ENCODE measurements around the gene LIMS1.
"Not testable (repeated sequence)": the region's sequence is repeated elsewhere in the genome, so short reads cannot be mapped to it uniquely, and the experiment has no call there.

LIMS1 gene

DNA sequence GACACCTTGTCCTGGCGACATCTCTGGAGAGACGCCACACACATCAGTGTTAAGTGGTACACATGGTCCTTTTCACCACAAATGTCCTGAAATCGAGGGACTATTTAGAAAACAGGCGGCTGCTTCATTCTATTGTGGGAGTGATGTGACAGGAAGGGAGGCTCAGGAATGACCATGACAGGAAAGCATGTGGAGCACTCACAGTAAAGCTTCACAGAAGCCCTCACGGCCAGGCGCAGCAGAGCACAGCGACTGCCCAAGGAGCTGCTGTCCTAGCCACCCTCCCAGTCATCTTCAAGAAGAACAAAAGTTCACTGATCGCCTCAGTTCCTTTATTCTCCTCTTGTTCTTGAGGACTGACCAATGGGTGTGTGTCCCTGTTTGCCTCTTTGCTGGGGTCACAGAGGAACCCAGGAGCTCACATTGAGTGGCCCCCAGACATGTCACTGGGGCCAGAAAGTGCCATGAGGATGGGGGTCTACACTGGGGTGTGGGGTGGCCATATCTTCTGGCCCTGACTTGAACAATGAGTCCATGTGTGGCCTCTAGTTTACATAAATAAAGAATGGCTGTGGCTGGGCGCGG lies 100.4 kb downstream of the LIMS1 start:
- DNase-seq (ENCODE audit: low spot score), result no peak

DNA sequence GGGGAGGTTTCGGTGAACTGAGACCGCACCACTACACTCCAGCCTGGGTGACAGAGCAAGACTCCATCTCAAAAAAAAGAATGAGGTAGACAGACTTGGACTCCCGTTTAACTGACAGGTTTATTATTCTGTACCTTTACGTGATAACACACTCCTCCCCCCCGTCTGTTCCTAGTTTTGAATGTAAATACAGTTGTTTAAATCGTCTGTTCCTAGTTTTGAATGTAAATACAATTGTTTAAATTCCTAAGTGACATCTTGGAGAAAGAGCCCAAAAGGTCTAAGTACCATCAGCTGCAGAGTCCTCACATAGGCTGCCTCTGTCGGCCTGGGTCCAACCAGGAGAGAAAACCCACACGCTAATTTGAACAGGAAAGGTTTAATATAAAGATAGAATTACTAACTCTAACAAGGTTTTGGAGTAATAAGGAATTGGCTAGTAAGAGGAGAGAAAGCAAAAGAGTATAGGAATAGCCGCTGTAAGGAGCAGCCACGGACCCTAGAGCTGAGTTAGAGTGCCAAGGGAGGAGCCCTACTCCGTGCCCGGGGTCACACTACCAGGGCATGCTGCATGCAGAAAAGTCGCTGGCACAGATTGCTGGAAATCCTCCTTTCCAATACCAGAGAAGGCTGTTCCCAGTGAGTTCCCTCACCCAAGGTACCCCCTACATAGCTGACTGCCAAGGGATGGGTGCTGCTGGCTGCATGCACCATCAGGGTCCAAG lies 101.5 kb downstream of the LIMS1 start:
- DNase-seq (ENCODE audit: low spot score), result no peak

DNA sequence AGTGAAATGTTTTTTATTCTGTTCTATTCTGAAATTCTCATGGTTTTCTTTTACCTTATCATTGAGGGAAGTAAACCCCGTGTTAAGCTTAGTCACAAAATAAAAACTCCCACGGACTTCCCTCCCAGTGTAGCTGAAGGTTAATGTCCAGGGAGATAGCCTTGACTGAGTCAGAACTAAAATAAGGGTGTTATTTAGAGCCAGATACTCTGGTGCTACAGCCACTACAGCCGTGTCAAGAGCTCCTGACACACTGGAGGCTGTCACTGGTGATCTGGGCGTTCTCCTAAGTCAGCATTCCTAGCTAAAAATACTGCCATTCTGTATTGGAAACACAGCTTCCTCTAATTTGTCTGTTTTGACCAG lies 103.0 kb downstream of the LIMS1 start:
- no peak for DNase-seq (ENCODE audit: low spot score)

DNA sequence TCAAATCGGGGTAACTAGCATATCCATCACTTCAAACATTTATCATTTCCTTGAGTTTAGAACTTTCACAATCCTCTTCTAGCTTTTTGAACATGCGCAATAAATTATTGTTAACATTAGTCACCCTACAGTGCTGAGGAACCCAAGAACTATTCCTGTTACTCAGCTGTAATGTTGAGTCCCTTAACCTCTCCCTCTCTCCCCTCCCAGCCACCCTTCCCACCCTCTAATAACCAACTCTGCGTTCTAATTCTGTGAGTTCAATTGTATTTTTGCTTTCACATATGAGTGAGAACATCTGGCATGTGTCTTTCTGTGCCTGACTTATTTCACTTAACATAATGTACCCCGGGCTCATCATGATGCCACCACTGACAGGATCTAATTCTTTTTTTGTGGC lies 106.5 kb downstream of the LIMS1 start:
- DNase-seq (ENCODE audit: low spot score), result no peak

DNA sequence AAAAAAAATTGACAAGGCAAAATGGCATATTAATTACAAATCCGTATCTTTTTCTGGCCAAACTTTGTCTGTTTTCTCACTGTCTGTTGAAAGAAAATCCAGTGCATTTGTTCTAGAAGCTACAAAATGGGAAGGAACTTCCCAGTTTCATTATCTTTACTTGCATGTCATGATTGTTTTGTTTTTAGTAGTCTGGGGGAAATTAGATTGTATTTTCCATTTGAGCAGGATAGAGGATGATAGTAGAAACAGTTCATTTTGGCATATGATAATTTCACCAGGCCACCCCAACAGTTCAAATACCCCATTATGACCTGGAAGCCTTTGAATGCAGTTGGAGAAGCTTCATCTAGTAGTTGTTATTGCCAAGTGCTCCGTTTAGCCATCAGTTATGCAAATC lies 107.5 kb downstream of the LIMS1 start:
- DNase-seq (ENCODE audit: low spot score), result no peak

DNA sequence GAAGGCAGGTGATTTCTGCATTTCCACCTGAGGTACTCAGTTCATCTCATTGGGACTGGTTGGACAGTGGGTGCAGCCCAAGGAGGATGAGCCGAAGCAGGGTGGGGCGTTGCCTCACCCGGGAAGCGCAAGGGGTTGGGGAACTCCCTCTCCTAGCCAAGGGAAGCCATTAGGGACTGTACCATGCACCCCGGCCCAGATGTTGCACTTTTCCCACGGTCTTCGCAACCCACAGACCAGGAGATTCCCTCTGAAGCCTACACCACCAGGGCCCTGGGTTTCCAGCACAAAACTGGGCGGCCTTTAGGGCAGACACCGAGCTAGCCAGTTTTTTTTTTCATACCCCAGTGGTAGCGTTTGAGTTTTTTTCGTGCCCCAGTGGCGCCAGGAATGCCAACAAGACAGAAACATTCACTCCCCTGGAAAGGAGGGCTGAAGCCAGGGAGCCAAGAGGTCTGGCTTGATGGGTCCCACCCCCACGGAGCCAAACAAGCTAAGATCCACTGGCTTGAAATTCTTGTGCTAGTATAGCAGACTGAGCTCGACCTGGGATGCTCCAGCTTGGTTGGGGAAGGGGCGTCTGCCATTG lies 109.1 kb downstream of the LIMS1 start:
- no peak for DNase-seq (ENCODE audit: low spot score)

DNA sequence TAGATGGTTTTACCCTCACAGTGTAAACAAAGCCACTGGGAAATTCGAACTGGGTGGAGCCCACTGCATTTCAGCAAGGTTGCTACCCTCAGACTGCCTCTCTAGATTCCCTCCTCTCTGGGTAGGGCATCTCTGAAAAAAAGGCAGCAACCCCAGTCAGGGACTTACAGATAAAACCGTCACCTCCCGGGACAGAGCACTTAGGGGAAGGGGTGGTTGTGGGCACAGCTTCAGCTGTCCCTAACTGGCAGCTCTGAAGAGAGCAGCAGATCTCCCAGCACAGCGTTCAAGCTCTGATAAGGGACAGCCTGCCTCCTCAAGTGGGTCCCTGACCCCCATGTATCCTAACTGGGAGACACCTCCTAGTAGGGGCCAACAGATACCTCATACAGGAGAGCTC lies 109.6 kb downstream of the LIMS1 start:
- not testable (repeated sequence) for DNase-seq (ENCODE audit: low spot score)

DNA sequence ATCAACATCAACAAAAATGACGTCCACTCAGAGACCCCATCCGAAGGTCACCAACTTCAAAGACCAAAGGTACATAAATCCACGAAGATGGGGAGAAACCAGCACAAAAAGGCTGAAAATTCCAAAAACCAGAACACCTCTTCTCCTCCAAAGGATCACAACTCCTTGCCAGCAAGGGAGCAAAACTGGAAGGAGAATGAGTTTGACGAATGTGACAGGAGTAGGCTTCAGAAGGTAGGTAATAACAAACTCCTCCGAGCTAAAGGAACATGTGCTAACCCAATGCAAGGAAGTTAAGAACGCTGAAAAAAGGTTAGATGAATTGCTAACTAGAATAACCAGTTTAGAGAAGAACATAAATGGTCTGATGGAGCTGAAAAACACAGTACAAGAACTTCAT lies 110.2 kb downstream of the LIMS1 start:
- DNase-seq (ENCODE audit: low spot score), result not testable (repeated sequence)

DNA sequence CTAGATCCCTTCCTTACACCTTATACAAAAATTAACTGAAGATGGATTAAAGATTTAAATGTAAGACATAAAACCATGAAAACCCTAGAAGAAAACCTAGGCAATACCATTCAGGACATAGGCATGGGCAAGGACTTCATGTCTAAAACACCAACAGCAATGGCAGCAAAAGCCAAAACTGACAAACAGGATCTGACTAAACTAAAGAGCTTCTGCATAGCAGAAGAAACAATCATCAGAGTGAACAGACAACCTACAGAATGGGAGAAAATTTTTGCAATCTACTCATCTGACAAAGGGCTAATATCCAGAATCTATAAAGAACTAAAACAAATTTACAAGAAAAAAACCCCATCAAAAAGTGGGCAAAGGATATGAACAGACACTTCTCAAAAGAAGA lies 114.5 kb downstream of the LIMS1 start:
- not testable (repeated sequence) for DNase-seq (ENCODE audit: low spot score)

DNA sequence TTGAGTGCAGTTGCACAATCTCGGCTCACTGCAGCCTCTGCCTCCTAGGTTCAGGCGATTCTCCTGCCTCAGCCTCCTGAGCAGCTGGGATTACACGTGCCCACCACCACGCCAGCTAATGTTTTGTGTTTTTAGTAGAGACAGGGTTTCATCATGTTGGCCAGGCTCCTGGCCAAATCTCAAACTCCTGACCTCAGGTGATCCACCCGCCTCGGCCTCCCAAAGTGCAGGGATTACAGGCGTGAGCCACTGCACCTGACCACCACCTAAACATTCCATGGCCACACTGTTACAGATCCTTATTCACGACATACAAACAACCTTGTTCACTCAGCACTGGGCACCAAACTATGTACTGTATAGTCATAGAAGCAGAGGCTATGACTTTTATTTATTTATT lies 116.2 kb downstream of the LIMS1 start:
- not testable (repeated sequence) for DNase-seq (ENCODE audit: low spot score)

DNA sequence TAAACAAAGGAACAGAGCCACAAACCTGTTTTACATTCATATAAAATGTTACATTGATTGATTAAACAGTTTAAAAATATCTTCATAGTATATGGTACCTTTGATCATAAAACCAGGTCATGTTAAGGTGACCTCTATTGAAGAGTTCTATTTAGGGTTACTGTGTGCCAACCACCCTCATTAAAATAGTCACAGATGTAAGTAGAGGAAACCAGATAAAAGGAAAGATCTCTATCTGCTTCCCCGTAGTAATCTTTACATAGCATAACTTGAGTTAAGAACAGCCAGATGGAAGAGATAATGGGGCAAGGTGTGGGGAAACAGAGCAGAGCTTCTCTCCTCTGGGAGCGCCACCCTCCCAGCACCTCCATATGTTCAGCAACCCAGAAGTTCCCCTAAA lies 117.2 kb downstream of the LIMS1 start:
- DNase-seq (ENCODE audit: low spot score), result not testable (repeated sequence)

DNA sequence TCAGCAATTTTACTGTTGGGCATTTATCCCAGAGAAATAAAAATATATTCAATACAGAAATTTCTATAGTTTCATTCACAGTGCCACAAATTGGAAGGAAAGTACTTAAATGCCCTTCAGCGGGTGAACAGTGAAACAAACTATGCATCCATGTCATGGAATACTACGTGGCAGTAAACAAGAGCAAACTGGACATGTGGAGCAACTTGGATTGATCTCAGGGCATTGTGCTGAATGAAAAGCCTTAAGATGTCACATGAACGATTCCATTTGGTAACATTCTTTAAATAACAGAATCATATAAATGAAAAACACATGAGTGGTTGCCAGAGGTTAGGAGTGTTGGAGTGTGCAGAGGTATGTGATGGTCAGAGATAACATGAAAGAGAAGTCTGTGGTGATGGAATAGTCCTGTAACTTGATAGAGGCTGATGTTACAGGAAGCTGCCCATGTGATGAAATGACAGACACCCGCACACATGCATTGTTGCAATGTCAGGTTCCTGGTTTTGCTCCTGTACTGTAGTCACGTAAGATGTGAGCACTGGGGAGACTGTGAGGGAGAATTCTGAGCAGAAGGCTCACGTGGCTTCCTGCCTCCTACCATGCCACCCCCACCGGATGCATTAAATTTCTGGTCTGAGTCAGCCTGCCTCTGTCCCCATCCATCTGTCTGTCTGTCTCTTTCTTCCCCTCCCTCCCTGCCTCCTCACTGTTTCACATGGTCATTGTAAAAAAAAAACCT lies 118.1 kb downstream of the LIMS1 start:
- DNase-seq (ENCODE audit: low spot score), result not testable (repeated sequence)

DNA sequence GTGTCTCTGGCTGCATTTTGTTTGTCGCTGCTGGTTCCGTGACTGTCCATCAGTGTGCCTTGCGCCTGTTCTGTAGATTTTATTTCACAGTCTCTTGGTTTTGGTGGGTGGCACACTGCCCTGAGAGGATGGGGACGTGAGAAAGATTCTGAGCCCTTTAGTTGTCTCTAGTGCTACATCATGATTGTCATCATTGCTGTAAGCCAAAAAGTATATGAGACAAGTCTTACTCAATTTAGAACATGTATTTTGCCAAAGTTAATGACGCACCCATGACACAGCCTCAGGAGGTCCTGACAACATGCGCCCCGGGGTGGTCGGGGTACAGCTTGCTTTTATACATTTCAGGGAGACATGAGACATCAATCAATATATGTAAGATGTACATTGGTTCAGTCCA lies 119.2 kb downstream of the LIMS1 start:
- DNase-seq (ENCODE audit: low spot score), result not testable (repeated sequence)

DNA sequence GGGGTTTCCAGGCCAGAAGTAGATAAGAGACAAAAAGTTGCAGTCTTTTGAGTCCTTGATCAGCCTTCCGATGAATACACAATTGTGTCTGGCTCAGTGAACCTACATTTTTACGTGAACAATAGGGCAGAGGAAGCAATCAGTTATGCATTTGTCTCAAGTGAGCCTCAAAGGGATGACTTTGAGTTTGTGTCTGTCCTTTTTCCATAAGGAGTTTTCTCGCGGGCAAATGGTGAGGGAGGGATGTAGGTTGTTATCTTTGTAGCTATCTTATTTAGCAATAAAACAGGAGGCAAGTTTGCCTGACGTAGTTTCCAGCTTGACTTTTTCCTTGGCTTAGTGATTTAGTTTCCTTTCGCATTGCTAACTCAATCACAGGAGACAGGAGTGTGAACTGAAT lies 119.6 kb downstream of the LIMS1 start:
- not testable (repeated sequence) for DNase-seq (ENCODE audit: low spot score)

DNA sequence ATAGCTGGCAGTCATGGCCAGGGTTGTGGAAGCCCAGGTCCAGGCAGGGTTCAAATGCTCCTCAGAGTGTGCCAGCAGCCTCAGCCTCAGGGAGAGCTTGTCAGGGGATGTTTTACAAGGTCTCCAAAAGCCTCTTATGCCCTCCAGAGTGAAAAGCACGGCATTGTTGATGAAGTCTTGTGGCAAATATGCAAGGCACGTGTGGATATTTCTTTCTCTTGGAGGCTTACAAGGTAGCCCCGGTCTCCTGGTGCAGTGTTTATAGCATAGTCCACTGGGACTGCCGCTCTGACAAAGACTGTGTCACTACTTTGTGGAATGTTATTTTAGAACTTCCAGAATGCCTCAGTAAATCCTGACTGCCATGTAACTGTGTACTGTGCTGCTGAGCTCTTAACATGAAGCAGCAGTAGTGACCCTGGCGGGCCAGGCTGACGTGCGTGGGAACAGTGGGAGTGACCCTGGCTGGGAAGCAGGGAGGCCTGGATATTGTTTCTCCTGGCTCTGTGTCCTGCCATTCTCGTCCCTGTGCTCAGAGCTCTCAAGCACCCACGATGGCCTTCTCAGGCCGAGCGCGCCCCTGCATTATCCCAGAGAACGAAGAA lies 120.4 kb downstream of the LIMS1 start:
- not testable (repeated sequence) for DNase-seq (ENCODE audit: low spot score)

DNA sequence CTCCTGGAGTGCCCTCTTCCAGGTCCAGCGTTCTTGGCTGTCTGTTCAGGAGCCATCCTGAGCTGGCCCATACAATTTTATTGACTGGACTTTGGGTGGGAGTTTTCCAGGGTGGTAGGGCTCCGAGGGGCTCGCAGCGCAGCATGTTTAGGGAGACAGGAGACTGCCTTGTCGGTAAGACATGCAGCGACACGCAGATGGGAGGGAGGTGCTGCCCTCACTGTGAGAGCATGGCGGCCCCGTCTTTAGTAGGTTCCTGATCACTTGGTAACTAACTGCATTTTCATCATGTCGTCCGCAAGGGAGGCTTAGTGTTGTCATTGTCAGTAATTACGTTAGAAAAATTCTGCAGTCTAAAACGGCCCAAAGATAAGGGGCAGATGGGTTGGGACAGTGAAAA lies 121.0 kb downstream of the LIMS1 start:
- not testable (repeated sequence) for DNase-seq (ENCODE audit: low spot score)

DNA sequence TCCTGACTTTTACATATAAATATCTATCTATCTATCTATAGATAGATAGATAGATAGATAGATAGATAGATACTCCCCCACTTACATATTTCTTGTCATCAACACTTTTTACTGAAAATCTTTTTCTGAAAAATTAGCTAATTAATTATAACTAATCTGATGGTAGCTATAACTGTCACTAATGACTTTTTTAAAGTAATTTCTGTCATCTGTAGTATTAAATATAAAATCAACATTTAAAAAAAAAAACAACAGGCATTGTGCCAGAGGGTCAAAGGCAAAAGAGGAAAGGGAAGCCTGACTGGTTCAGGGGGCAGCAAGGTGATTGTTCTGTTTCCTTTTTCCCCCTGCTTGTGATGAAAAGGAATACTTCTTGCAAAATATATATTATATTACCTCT lies 122.0 kb downstream of the LIMS1 start:
- not testable (repeated sequence) for DNase-seq (ENCODE audit: low spot score)

DNA sequence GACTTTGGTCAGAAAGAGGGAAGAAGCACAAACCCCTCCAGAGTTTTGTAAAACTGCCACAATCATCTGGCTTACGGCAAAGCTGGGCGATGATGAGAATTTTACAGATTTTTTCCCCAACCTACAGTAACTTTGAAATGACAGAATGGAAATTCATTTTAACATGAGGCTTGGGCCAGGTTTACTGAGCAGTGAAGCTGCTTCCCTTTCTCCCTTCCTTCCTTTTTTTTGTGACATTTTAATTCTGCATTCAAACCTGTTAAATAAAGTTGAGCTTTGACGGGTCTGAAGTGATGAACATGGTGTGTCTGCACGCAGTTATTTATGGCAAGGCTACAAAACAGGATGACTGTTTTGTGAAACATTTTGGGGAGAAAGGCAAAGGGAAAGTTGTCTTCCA lies 123.2 kb downstream of the LIMS1 start:
- DNase-seq (ENCODE audit: low spot score), result not testable (repeated sequence)

DNA sequence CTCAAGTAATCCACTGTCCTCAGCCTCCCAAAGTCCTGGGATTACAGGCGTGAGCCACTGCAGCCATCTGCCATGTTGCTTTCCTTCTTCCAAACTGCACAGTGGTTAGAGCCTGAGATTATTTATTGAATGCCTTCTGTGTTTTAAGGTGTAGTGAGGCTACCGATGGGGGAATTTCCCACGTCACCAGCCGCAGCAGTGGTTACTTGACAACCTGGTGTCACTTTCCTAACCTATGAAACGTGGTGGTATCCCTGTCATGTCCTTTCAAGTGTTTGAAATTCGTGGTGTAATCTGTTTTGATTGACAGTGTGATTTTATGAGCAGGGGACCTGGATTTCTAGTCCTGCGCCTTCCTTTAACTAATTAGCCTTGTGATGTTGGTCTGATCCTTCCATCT lies 124.3 kb downstream of the LIMS1 start:
- not testable (repeated sequence) for DNase-seq (ENCODE audit: low spot score)

DNA sequence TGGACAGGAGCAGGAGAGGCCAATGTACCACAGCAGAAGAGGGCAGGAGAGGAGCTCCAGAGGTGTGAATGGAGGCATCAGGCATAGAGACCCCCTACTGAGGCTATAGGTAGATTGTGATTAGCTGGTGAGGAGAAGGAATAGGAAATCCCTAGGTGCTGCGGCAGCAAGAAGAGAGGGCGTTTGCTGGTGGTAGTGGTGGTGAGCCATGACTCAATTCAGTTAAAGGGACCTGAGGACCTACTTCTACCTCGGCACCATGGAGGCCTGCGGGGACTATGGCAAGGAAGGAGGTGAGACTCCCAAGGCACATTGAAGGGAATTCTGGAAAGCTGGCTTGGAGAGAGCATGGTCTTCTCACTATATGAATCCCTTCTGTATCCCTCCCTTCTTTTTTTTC lies 127.2 kb downstream of the LIMS1 start:
- not testable (repeated sequence) for DNase-seq (ENCODE audit: low spot score)

DNA sequence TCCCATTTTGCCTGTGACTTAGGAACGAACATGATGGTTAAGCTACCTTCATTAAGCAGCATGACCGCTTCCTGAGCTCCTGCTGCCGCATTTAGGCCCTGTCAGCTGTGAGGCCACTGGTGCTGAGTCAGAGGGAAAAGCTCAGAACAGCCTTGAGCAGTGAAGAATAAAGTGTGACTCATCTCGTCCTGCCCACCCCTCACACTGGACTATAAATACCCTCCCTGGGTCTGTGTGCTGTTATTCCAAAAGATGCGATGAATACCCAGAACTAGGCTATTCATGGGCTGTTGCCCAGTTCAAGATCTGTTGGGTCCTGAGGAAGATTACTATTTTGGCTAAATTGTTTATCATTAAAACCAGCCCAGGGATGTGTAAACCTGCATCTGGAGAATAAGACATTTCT lies 127.9 kb downstream of the LIMS1 start:
- not testable (repeated sequence) for DNase-seq (ENCODE audit: low spot score)

DNA sequence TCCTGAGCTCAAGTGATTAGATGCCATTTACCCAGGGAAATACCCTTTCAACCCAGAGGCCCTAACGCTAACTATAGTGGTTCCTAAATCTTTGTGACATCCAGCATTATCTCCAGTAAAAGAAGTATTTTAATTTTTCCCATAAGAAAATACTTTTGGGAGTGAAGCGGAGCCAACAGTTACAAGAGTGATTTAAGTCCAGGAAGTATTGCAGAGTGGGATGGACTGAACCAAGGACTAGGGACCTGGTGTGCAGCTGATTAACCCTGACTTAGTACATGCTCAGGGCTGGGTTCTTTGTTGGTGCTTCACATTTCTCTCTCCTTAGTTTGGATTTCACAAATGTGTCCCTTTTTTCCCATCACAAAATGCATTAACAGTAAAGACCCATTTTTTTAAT lies 129.1 kb downstream of the LIMS1 start:
- DNase-seq (ENCODE audit: low spot score), result not testable (repeated sequence)
